Left cardiac atrium (tissue), 4 donors: ENCODE data around the gene ATP2C2. TPM values are rescaled to one million over a fixed set of nuclear protein-coding genes. Genes with fewer than 3 reads are reported as not detected.

ENCODE experiments used
- ATAC-seq, 2 donors: fragments of 200-7000 bp; cut with Tn5 transposase; one replicate each; pipeline ENCODE4 v1.9.1; 2020; ENCODE audit warnings: mild to moderate bottlenecking in 2 of 2, moderate library complexity in 2 of 2
- DNase-seq: peaks from one replicate; pipeline ENCODE4 v3.0.0-alpha.2; 2020
- intact Hi-C, 2 donors: fragments of 100-400 bp; cut with DNase I; formaldehyde crosslinking; loops; one replicate each; pipeline versions ENCODE4 v1.14.1 to v1.15.1; 2022 to 2023
- total RNA-seq, 2 donors: library from RNA; stranded (reverse); fragmentation: NEBNext Ultra II Directional; extraction: Animal tissue kit (Norgen Biotek cat#: 25700); gene quantifications; one replicate each; pipeline ENCODE4 v1.2.1, GENCODE V29; 2021
- donor health status: DM: no; HTN: yes; CAD: no.
- donor health status: DM: no; HTN: yes; CAD: no; lungs with severe emphysema.
- donor health status: DM: yes; HTN: yes; CAD: no.
- donor health status: Dilated cardiomyopathy.

ATP2C2 gene
- total RNA-seq, 2 donors from 2014 or later = not detected

DNA sequence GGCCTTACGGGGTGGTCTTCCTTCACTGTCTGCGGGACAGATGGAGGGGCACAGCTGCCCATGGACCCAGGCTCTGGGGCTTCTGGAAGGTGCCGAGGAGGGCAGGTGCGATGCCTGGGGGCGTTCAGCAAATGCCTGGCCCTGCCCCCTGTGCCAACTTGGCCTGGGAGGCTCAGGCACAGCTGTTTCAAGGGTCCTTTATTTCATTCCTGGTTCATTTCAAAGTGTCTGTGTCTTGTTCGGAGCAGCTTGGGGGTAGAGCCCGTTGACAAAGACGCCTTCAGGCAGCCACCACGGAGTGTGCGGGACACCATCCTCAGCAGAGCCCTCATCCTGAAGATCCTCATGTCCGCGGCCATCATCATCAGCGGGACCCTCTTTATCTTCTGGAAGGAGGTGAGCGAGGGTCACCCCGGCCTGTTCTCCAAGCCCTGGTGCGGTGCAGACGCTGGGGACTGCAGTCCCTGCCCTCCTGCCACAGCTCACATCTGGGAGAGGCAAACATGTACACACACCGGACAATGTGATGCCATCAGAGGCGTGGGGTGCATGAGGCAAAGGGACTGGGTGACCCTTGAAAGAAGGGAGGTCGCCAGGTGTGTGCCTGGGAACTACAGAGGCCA lies 92.2 kb downstream of the ATP2C2 start:
- DNase-seq (no peak), ATAC-seq (no peak)
- intact Hi-C loops = no loop called here

DNA sequence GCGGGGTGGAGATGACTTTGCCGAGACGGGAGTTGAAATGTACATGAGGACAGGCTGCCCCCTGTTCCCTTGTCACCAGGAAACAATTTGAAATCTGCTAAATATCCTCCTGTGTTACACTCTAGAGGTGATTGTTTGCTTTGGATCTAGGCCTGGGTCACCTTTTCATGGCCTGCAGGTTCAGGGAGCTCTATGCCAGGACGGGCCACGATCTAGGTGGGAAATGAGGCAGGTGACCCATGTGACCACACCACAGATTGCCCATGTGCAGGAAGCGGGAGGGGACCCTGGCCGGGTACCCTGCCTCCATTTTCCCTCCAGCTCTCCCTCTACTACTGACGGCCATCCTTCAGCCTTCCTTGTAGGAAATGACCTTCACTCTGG lies 92.7 kb downstream of the ATP2C2 start:
- intact Hi-C loops = no loop called here
- DNase-seq (no peak), ATAC-seq (no peak)

DNA sequence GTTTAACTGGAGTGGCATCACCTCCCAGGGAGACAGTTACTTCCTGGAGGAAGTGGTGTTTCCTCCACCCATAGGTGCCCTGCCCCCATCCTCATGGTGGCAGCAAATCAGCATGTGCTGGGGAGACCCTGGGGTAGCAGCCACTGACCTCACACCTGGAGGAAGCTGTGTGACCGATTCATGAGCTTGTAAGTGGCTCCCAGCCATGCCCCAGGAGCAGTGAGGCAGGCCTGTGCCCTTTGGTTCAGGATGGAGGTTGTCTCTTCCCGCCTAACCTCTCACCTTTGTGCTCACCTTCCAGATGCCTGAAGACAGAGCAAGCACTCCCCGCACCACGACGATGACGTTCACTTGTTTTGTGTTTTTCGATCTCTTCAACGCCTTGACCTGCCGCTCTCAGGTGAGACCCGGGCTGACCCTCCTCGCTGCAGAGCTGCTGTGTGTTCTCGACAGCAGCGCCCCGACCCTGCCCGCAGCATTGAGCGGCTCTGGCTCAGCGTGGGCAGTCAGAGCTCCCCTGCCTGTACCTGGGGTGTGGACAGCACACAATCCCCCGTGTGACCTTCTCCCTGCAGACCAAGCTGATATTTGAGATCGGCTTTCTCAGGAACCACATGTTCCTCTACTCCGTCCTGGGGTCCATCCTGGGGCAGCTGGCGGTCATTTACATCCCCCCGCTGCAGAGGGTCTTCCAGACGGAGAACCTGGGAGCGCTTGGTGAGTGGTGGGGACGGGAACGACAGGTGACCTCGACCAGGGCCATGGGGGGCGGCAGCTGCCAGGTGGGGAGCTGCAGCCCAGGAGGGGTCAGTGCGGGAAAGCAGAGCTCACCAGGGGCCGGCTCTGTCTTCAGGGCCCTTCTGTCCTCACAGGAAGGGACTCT lies 93.3 kb downstream of the ATP2C2 start:
- ATAC-seq (no peak), DNase-seq (no peak)
- intact Hi-C loops = no loop called here

- DNase-seq = no peak
Measured at GRCh38 chr16:84462296-84463210, 94.2 kb downstream of the ATP2C2 start.

DNA sequence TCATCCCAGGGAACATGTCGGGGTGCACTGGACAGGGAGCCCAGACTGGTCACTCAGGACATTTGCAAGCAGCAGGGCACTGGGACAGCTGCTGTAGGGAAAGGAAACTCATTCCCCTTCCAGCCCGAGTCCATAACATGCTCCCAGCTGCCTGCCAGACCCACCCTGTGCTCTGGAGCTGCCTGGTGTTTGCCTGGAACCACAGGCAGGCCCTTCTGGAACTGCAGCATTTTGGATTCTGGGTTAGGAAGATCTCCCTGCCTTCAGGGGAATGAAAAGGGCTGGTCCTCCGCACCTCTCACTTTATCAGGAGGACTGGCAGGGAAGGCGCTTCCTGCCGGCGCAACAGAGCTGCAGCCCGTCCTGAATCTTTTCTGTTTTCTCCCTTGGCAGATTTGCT lies 94.9 kb downstream of the ATP2C2 start:
- ATAC-seq (peak in 1 of 2 donors; percentile 19), DNase-seq (no peak)
- intact Hi-C loops = no loop called here

More at GRCh38 chr16:84462296-84463210, 94.2 kb downstream of the ATP2C2 start:
- intact Hi-C loops = no loop called here
- ATAC-seq = no peak

DNA sequence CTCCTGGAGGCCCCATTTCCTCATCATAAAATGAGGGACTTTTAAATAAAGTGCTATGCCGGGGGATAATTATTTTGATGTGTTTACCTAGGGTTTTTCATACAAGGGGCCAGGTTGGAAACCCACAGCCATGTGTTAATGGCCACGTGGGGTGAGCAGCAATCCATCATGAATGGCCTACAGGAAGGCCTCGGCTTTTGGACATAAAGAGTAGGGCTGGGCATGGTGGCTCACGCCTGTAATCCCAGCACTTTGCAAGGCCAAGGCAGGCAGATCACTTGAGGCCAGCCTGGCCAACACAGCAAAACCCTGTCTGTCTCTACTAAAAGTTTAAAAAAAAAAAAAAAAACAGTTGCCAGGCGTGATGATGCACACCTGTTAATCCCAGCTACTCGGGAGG lies 95.8 kb downstream of the ATP2C2 start:
- intact Hi-C loops = no loop called here
- DNase-seq (no peak), ATAC-seq (no peak)

- ATAC-seq (no peak), DNase-seq (no peak)
- intact Hi-C loops = no loop called here
Measured at GRCh38 chr16:84465154-84465553, 96.8 kb downstream of the ATP2C2 start.

DNA sequence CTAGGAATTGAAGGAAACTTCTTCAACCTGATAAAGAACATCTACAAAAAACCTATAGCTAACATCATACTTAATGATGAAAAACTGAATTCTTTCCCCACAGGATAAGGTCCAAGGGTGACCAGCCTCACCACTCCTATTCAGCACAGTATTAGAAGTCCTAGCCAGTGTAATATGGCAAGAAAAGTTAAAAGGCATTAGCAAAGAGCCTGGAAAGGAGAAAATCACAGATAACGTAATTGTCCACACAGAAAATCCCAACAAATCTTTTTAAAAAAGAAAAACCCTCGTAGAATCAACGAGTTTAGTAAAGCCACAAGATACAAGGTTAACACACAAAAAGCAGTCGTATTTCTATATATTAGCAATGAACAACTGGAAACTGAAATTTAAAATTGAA lies 98.4 kb downstream of the ATP2C2 start:
- DNase-seq (no peak), ATAC-seq (no peak)
- intact Hi-C loops = no loop called here

- DNase-seq (no peak), ATAC-seq (no peak)
- intact Hi-C loops = no loop called here
Measured at GRCh38 chr16:84467256-84467655, 98.9 kb downstream of the ATP2C2 start.

GRCh38 chr16:84467709-84468108 lies 99.4 kb downstream of the ATP2C2 start:
- intact Hi-C loops = no loop called here
- ATAC-seq = no peak
- DNase-seq = no peak

DNA sequence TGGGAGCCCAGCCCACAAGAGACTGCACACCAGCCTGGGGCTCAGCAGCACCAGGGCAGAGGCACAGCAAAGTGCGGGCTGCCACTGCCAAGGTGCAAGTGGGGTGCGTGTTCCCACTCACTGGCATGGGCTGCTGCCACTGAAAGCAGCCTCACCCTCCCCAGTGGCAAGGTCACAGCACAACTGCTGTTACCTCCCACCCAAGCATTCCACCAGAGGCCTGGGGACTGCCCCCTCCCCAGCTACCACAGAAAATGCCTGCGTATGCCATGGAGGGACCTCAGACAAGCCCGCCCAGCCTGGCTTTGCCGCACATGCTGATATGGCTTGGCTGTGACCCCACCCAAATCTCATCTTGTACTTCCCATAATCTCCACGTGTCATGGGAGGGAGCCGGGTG lies 103.0 kb downstream of the ATP2C2 start:
- ATAC-seq (no peak), DNase-seq (no peak)
- intact Hi-C loops = no loop called here

DNA sequence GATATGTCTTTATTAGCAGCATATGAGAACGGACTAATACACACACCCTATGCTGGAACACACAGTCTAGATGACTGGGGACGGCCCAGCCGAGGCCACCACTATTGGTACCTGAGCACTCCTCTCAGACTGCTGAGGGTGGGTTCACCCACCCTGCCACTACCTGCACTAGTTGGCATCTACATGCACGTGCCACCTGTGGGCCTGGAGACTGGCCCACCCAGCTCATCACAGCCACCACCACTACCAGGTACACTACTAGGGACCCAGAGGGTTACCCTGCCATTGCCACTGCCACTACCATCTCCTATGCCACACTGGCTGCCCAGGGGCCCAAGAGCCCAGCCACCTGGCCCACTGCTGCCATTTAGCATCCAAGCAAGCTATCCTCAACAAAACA lies 103.6 kb downstream of the ATP2C2 start:
- DNase-seq (no peak), ATAC-seq (no peak)
- intact Hi-C loops = no loop called here

GRCh38 chr16:84475643-84476240 lies 107.4 kb downstream of the ATP2C2 start:
- no peak for DNase-seq
- ATAC-seq = no peak
- intact Hi-C loops = no loop called here

GRCh38 chr16:84476401-84476800 lies 108.1 kb downstream of the ATP2C2 start:
- DNase-seq = no peak
- intact Hi-C loops = no loop called here
- ATAC-seq = no peak

DNA sequence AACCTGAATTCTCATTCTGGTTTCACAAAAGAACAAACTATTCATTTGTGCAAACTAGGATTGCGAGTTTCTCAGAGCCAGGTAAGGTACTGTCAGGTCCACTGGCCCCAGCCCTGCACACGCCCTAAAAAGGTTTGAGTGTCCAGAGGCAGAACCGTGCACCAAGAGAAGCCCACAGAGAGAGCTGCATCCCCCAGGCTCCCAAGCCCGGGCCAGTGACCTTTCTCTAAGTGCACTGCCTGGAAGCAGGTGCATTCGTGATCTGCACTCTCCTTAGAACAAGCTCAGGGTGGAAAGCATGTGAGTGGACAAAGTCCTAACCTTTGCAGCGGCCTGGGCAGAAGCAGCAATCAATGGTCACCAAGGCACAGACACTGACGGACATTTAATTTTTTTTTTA lies 109.3 kb downstream of the ATP2C2 start:
- ATAC-seq (no peak), DNase-seq (no peak)
- intact Hi-C loops = no loop called here

GRCh38 chr16:84478172-84478947 lies 110.0 kb downstream of the ATP2C2 start:
- no peak for ATAC-seq
- no peak for DNase-seq
- intact Hi-C loops = no loop called here

- intact Hi-C loops = loop anchor here (5.0 to 10.0 kb wide), 4 partner anchors 205 to 523 kb away; partner anchors contain the start of genes NECAB2 (in 1 of the 2) and TAF1C (in 1 of the 2)
- no peak for ATAC-seq
- no peak for DNase-seq
Measured at GRCh38 chr16:84479716-84480450, 111.5 kb downstream of the ATP2C2 start.
